Left colon (tissue), 2 donors: ENCODE data around the gene EFNA5. TPM values are rescaled to one million over a fixed set of nuclear protein-coding genes. Genes with fewer than 3 reads are reported as not detected.

Experiments used
- ATAC-seq: fragments of 200-7000 bp; cut with Tn5 transposase; one replicate; pipeline ENCODE4 v1.9.1; 2020; ENCODE audit warnings: mild to moderate bottlenecking, moderate library complexity
- DNase-seq, 2 donors: peaks; one replicate each; pipeline ENCODE4 v3.0.0-alpha.2; 2020
- intact Hi-C, 2 donors: fragments of 100-400 bp; cut with DNase I in 1 of 2; cut with micrococcal nuclease in 1 of 2; formaldehyde crosslinking; loops; one replicate each; pipeline versions ENCODE4 v1.11.2 to v1.14.0; 2022; cut with DNase I, micrococcal nuclease
- total RNA-seq, 2 donors: library from RNA; stranded (reverse); fragmentation: NEBNext Ultra II Directional; extraction: Animal tissue kit (Norgen Biotek cat#: 25700); gene quantifications; one replicate each; pipeline ENCODE4 v1.2.1, GENCODE V29; 2021
- donor health status: DM: no; HTN: no; CAD: no.
- donor health status: DM: yes; HTN: yes; CAD: no.

Gene EFNA5
- total RNA-seq, 2 donors from 2014 or later, result 10.4 to 19.1 TPM

GRCh38 chr5:107431998-107432397 lies 238.7 kb downstream of the EFNA5 start:
- ATAC-seq (no peak), DNase-seq (no peak)
- intact Hi-C loops, result no loop called here

GRCh38 chr5:107431536-107431935 lies 239.2 kb downstream of the EFNA5 start:
- DNase-seq (no peak), ATAC-seq (no peak)
- intact Hi-C loops, result no loop called here

GRCh38 chr5:107430071-107430625 lies 240.6 kb downstream of the EFNA5 start:
- DNase-seq (no peak), ATAC-seq (no peak)
- intact Hi-C loops, result no loop called here

GRCh38 chr5:107428303-107428813 lies 242.4 kb downstream of the EFNA5 start:
- intact Hi-C loops, result no loop called here
- DNase-seq (no peak), ATAC-seq (peak; percentile 71)

- intact Hi-C loops, result no loop called here
- DNase-seq (no peak), ATAC-seq (no peak)
These were observed 243.9 kb downstream of the EFNA5 start for GRCh38 chr5:107426872-107427271.

- DNase-seq (no peak), ATAC-seq (no peak)
- intact Hi-C loops, result no loop called here
These were observed 244.5 kb downstream of the EFNA5 start for GRCh38 chr5:107426209-107426608.

GRCh38 chr5:107425541-107426031 lies 245.2 kb downstream of the EFNA5 start:
- ATAC-seq (no peak), DNase-seq (no peak)
- intact Hi-C loops, result no loop called here

DNA sequence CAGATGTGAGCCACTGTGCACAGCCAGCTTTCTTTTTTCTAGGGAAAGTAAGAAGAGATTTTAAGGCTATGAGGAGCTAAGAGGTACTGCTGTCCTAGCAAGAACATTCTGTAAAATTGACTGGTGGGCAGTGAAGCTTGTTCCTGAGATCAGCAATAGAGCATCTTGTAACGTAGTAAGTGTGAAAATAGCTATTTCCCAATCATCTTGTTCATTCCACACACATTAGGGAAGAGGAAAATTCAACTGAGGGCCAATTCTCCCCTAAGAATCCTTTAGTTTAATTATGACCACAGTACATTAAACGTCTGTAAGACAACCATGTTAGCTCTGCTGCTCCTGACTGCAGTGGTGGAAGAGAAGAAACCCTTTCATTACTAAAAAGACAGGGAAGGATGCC lies 246.2 kb downstream of the EFNA5 start:
- intact Hi-C loops, result no loop called here
- DNase-seq (no peak), ATAC-seq (no peak)

DNA sequence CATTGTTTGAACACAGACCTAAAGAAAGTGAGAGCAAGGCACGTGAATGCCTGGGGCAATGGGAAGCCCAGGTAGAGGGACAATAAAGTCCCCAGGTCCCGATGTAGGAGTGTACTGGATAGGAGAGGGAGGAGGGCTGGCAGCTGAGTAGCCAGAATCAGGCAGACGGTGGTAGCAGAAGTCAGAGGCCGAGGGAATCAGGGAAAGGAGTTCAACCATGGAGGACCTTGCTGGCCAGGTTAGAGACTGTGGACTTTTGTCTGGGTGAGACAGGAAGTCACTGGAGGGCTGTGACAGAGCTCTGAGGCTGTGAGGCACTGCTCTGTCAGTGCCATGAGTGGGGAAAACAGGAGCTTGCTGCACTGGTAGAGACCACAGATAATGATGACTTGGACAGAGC lies 248.2 kb downstream of the EFNA5 start:
- no peak for DNase-seq
- peak; percentile 75 for ATAC-seq
- intact Hi-C loops, result no loop called here

DNA sequence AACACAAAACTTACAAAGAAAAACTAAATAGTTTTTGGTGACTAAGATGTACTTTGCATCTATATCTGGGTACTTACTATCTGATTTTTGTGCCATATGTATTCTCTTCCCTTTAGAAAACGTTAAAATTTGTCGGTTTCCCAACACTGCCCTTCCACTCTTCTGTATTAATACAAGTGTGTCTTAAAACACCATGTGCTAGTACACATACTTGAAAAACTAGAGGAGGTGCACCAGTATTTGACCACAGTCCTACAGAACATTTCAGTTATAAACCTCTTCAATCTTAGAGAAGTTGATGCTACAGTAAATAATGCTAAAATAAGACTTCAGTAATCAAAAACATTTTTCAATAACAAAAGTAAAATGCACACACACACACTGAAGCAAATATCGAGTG lies 251.2 kb downstream of the EFNA5 start:
- DNase-seq, result no peak
- no peak for ATAC-seq
- intact Hi-C loops, result no loop called here

DNA sequence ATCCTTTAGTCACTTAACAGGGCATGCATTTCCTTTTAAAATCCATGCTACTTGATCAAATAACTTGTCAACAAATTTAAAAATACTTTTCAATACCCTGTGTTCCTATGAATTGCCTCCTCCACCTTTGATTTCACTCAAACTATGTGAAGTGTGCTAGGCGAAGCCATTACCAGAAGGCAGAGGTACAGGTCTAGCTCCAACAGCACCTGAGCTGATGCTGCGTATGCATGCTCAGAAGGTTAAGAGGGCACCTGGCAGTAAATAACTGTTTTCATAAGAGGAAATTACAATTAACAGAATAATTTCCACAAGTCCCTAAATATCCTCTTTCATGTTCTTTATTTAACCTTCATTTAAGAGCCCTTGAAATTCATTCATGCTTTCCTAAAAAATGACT lies 251.8 kb downstream of the EFNA5 start:
- intact Hi-C loops, result no loop called here
- no peak for DNase-seq
- ATAC-seq, result no peak

DNA sequence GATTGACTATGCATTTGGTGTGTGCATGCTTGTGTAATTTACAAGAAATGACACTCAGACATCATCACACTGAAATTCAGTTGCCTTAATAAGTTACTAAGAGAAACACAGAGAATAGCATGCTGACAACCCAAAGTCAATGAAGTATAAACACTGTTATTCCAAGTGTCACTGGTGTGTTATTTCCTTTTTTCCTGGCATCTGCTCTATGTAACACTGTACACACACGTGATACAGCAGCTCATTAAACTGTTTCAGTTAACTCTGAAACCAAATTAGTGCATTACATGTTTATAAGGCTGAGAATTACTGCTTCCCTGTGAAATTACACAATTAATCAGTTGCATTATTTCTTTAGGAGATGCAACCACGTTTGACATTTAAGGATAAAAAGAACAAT lies 252.7 kb downstream of the EFNA5 start:
- ATAC-seq, result peak; percentile 27
- intact Hi-C loops, result no loop called here
- no peak for DNase-seq

GRCh38 chr5:107415762-107416161 lies 255.0 kb downstream of the EFNA5 start:
- DNase-seq, result no peak
- intact Hi-C loops, result no loop called here
- no peak for ATAC-seq

- DNase-seq (no peak), ATAC-seq (no peak)
- intact Hi-C loops, result no loop called here
These were observed 255.9 kb downstream of the EFNA5 start for GRCh38 chr5:107414802-107415201.

- intact Hi-C loops, result no loop called here
- DNase-seq (no peak), ATAC-seq (no peak)
These were observed 257.0 kb downstream of the EFNA5 start for GRCh38 chr5:107413754-107414153.

DNA sequence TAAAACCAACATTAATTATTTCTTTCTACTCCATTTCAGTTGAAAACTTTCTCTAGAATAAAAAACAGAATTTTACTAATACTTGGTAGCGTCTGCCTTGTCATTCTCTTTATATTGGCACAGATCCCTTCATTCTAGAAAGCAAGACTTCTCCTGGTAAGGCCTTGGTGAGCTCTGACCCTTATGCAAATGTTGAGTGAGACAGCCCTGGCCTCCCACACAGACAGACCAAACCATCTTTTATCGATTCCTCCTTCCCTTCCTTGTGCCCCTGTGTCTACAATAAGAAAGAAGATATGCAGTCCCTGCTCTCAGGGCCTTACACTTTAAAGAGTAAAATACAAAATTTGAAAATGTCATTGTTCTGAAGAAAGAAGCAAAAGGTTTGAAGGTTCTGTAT lies 262.2 kb downstream of the EFNA5 start:
- ATAC-seq (no peak), DNase-seq (no peak)
- intact Hi-C loops, result no loop called here

- intact Hi-C loops, result no loop called here
- DNase-seq (no peak), ATAC-seq (no peak)
These were observed 262.9 kb downstream of the EFNA5 start for GRCh38 chr5:107407713-107408298.

DNA sequence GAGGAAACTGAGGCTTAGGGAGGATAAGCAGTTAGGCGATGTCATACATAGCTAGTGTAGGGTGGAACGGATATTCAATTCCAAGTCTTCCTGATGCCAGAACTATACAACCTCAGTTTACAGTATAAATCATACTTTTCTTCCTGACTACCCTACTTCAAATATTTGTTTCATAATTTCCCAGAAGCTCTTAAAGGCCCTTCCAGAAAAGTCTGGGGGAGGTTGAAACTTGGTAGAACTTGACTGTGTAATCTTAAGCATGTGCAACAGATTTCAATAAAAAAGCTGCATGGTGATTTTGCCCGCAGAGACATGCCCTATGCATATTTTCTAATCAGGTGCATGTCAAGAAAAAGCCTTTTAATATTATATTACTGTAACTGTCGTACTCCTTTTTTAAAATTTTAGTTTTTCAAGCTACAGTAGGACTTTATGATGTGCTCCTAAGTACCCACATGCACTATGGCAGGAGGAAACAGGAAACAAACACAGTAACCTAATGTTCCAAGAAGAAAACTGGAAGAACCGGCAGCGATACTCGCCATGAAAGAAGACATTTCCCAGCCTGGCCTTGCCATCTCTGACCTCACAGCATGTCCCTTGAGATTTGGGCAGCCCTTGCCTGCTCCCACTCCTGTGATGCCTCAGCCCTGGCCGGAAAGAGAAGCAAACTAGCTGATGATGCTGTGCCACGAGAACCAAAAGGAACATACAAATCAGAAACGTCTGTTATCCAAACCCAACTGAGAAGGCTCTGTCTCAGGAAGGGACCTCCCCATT lies 266.0 kb downstream of the EFNA5 start:
- DNase-seq (no peak), ATAC-seq (no peak)
- intact Hi-C loops, result no loop called here

GRCh38 chr5:107403228-107403953 lies 267.3 kb downstream of the EFNA5 start:
- no peak for ATAC-seq
- DNase-seq, result no peak
- intact Hi-C loops, result no loop called here
